ENCODE measurements around the gene COL26A1.
"Not testable (repeated sequence)": the region's sequence is repeated elsewhere in the genome, so short reads cannot be mapped to it uniquely, and the experiment has no call there.

COL26A1 gene

GRCh38 chr7:101442426-101443070, 79.9 kb downstream of the COL26A1 start:
- DNase-seq (ENCODE audit: low read depth) = no peak

- no peak for DNase-seq (ENCODE audit: low read depth)
Measured at GRCh38 chr7:101450064-101450463, 87.4 kb downstream of the COL26A1 start.

- DNase-seq (ENCODE audit: low read depth) = no peak
Measured at GRCh38 chr7:101453617-101454016, 90.9 kb downstream of the COL26A1 start.

- DNase-seq (ENCODE audit: low read depth) = no peak
Measured at GRCh38 chr7:101457001-101457750, 94.5 kb downstream of the COL26A1 start.

GRCh38 chr7:101465131-101465530, 102.5 kb downstream of the COL26A1 start:
- no peak for DNase-seq (ENCODE audit: low read depth)

- DNase-seq (ENCODE audit: low read depth) = no peak
Measured at GRCh38 chr7:101465576-101466196, 103.0 kb downstream of the COL26A1 start.

- no peak for DNase-seq (ENCODE audit: low read depth)
Measured at GRCh38 chr7:101466871-101467270, 104.2 kb downstream of the COL26A1 start.

GRCh38 chr7:101468546-101469275, 106.0 kb downstream of the COL26A1 start:
- DNase-seq (ENCODE audit: low read depth) = no peak

- no peak for DNase-seq (ENCODE audit: low read depth)
Measured at GRCh38 chr7:101470668-101471487, 108.2 kb downstream of the COL26A1 start.

GRCh38 chr7:101474178-101474577, 111.5 kb downstream of the COL26A1 start:
- DNase-seq (ENCODE audit: low read depth) = no peak

GRCh38 chr7:101475691-101476090, 113.0 kb downstream of the COL26A1 start:
- DNase-seq (ENCODE audit: low read depth) = not testable (repeated sequence)

- no peak for DNase-seq (ENCODE audit: low read depth)
Measured at GRCh38 chr7:101479217-101479616, 116.5 kb downstream of the COL26A1 start.

GRCh38 chr7:101486056-101486432, 123.4 kb downstream of the COL26A1 start:
- DNase-seq (ENCODE audit: low read depth) = not testable (repeated sequence)

GRCh38 chr7:101486433-101487104, 123.9 kb downstream of the COL26A1 start:
- no peak for DNase-seq (ENCODE audit: low read depth)

- no peak for DNase-seq (ENCODE audit: low read depth)
Measured at GRCh38 chr7:101487105-101487458, 124.4 kb downstream of the COL26A1 start.

GRCh38 chr7:101487753-101488152, 125.1 kb downstream of the COL26A1 start:
- DNase-seq (ENCODE audit: low read depth) = no peak

GRCh38 chr7:101488826-101489572, 126.3 kb downstream of the COL26A1 start:
- no peak for DNase-seq (ENCODE audit: low read depth)

- DNase-seq (ENCODE audit: low read depth) = not testable (repeated sequence)
Measured at GRCh38 chr7:101490439-101490838, 127.8 kb downstream of the COL26A1 start.

GRCh38 chr7:101491442-101491841, 128.8 kb downstream of the COL26A1 start:
- DNase-seq (ENCODE audit: low read depth) = not testable (repeated sequence)

- DNase-seq (ENCODE audit: low read depth) = no peak
Measured at GRCh38 chr7:101494602-101495329, 132.1 kb downstream of the COL26A1 start.

All from activated T-cell treated with anti-CD3 and anti-CD28 coated beads for 24 hours (primary cell).